ENCODE data around the gene GRM5. TPM values are rescaled to one million over a fixed set of nuclear protein-coding genes. Genes with fewer than 3 reads are reported as not detected.

GRM5 gene
- total RNA-seq, 4 donors from 2014 or later = not detected

DNA sequence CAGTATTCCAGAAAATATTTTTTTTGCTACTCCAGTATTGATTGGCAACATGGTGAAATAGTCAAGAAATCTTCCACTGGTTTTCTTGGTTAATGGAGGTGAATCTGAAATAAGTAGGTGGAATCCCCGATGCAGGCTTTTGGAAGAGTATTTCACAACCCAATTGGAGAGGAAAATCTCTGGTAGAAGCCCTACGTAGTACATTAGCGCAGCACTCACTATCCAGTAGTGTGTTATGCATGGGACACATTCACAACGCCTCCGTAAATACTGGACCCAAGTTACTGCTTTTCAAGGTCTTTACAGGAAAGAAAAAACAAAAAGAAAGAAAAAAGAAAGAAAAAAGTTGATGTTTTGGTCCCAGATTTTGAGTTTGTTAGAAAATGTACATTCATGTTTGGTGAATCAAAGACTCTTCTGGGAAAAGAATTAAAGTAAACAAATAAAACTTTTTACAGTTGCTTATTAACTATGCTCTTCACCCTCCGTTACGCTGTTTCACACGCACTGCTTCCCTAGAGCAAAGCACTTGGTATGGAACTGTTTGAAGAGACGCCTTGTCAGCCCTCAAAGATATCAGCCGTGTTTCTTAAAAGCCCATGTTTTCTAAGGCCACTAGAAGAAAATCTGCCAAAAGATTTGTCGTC, 557.9 kb downstream of the GRM5 start:
- no peaks in the 10 kb centered on the region for H3K36me3 ChIP-seq
- H3K27ac ChIP-seq = no peak overlapping the region
- H3K27me3 ChIP-seq = peaks cover 37% of the 10 kb centered on the region
- no peaks in the 10 kb centered on the region for H3K9me3 ChIP-seq
- H3K4me3 ChIP-seq = peak overlapping the region in 1 of 2 donors; percentile 50
- TF ChIP-seq POLR2AphosphoS5 (IDR thresholded peaks at IDR 0.05) = no peak
- no peak for TF ChIP-seq CTCF (IDR thresholded peaks at IDR 0.05)
- no peak for TF ChIP-seq POLR2A (IDR thresholded peaks at IDR 0.05)
- no peak for TF ChIP-seq EP300 (IDR thresholded peaks at IDR 0.05)
- no peak for ATAC-seq
- H3K4me1 ChIP-seq = peaks cover 0 to 13% (median 0%) of the 10 kb centered on the region in 3 donors
- 83 to 92% methylated on average over 9 to 11 of the region's 11 CpGs for WGBS, 2 donors (ENCODE audit: low coverage in 1 of 2)

DNA sequence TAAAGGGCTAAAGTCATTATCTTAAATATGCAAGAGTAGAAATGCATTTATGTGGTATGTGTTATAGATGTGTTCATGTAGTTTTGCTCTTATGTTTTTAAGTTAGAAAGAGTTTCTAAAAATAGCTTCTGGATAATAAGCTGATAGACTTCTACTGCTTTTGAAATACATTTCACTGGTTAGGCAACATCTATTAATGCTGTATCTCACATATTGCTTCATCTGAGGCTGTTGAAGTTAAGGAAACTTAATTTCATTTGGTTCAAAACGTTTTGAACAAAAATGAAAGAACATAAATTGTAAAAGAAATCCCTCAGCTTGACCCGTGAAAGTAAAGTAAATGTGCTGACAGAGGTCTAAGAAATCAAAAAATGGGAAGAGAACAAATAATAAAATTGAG, 564.2 kb downstream of the GRM5 start:
- Histone ChIP-seq H3K27ac (no peak overlapping the region), H3K36me3 (no peaks in the 10 kb centered on the region), H3K9me3 (no peaks in the 10 kb centered on the region), H3K4me1 (no peaks in the 10 kb centered on the region), H3K27me3 (no peaks in the 10 kb centered on the region), H3K4me3 (no peak overlapping the region)
- ATAC-seq = no peak
- TF ChIP-seq POLR2A (IDR thresholded peaks at IDR 0.05) (no peak), CTCF (IDR thresholded peaks at IDR 0.05) (no peak), POLR2AphosphoS5 (IDR thresholded peaks at IDR 0.05) (no peak), EP300 (IDR thresholded peaks at IDR 0.05) (no peak)
- WGBS, 2 donors (ENCODE audit: low coverage in 1 of 2) = 50 to 62% methylated on average over 2 of the region's 2 CpGs

GRCh38 chr11:88495836-88496235, 569.9 kb downstream of the GRM5 start:
- no peaks in the 10 kb centered on the region for H3K9me3 ChIP-seq
- WGBS, 2 donors (ENCODE audit: low coverage in 1 of 2) = 100% methylated on average over 1 of the region's 2 CpGs
- TF ChIP-seq EP300 (IDR thresholded peaks at IDR 0.05) = no peak
- no peak for TF ChIP-seq POLR2AphosphoS5 (IDR thresholded peaks at IDR 0.05)
- no peak for TF ChIP-seq CTCF (IDR thresholded peaks at IDR 0.05)
- no peak for TF ChIP-seq POLR2A (IDR thresholded peaks at IDR 0.05)
- H3K27ac ChIP-seq = no peak overlapping the region
- H3K36me3 ChIP-seq = no peaks in the 10 kb centered on the region
- no peaks in the 10 kb centered on the region for H3K27me3 ChIP-seq
- H3K4me1 ChIP-seq = no peaks in the 10 kb centered on the region
- no peak overlapping the region for H3K4me3 ChIP-seq
- no peak for ATAC-seq

- TF ChIP-seq POLR2A (IDR thresholded peaks at IDR 0.05) (no peak), POLR2AphosphoS5 (IDR thresholded peaks at IDR 0.05) (no peak), CTCF (IDR thresholded peaks at IDR 0.05) (no peak), EP300 (IDR thresholded peaks at IDR 0.05) (no peak)
- no peaks in the 10 kb centered on the region for H3K36me3 ChIP-seq
- no peaks in the 10 kb centered on the region for H3K27me3 ChIP-seq
- 85 to 100% methylated on average over 2 of the region's 2 CpGs for WGBS, 2 donors (ENCODE audit: low coverage in 1 of 2)
- H3K4me1 ChIP-seq = no peaks in the 10 kb centered on the region
- H3K4me3 ChIP-seq = no peak overlapping the region
- no peaks in the 10 kb centered on the region for H3K9me3 ChIP-seq
- no peak overlapping the region for H3K27ac ChIP-seq
- ATAC-seq = no peak
These were observed 570.9 kb downstream of the GRM5 start for GRCh38 chr11:88494848-88495247.

- H3K27me3 ChIP-seq = no peaks in the 10 kb centered on the region
- H3K36me3 ChIP-seq = no peaks in the 10 kb centered on the region
- ATAC-seq = no peak
- no peak overlapping the region for H3K4me3 ChIP-seq
- no peaks in the 10 kb centered on the region for H3K4me1 ChIP-seq
- TF ChIP-seq POLR2A (IDR thresholded peaks at IDR 0.05) = no peak
- TF ChIP-seq CTCF (IDR thresholded peaks at IDR 0.05) = no peak
- no peak for TF ChIP-seq EP300 (IDR thresholded peaks at IDR 0.05)
- TF ChIP-seq POLR2AphosphoS5 (IDR thresholded peaks at IDR 0.05) = no peak
- H3K9me3 ChIP-seq = no peaks in the 10 kb centered on the region
- H3K27ac ChIP-seq = no peak overlapping the region
These were observed 574.1 kb downstream of the GRM5 start for GRCh38 chr11:88491674-88492073.
